Breast epithelium (tissue), 4 donors: Measurements from ENCODE around the gene VEGFB. TPM values are rescaled to one million over a fixed set of nuclear protein-coding genes. Genes with fewer than 3 reads are reported as not detected.

Experiments
- DNase-seq, 2 donors: peaks; one replicate each; pipeline ENCODE4 v3.0.0-alpha.2; 2019; ENCODE audit warnings: low spot score in 2 of 2
- H3K27ac ChIP-seq, 2 donors: fragments of 200-600 bp; sonication (generic) in 1 of 2; one replicate each; pipeline ENCODE4 v1.5.1; 2016 to 2019; ENCODE audit warnings: mild to moderate bottlenecking in 1 of 2
- H3K27me3 ChIP-seq, 2 donors: fragments of 200-600 bp; sonication (generic) in 1 of 2; one replicate each; pipeline versions ENCODE4 v1.5.1 to v1.6.0; 2017 to 2019; ENCODE audit warnings: control low read depth in 1 of 2, mild to moderate bottlenecking in 1 of 2
- H3K36me3 ChIP-seq: fragments of 200-600 bp; one replicate; pipeline ENCODE4 v1.5.1; 2019
- H3K4me1 ChIP-seq, 2 donors: fragments of 200-600 bp; sonication (generic); one replicate each; pipeline ENCODE4 v1.5.1; 2016 to 2019; ENCODE audit warnings: control low read depth in 1 of 2
- H3K4me3 ChIP-seq, 3 donors: fragments of 200-600 bp; sonication (generic); 1 replicate in 2 of 3; 2 replicates in 1 of 3; pipeline ENCODE4 v1.5.1; 2016 to 2019; ENCODE audit warnings: mild to moderate bottlenecking in 3 of 3, moderate library complexity in 2 of 3
- H3K9me3 ChIP-seq, 2 donors: fragments of 200-600 bp; sonication (generic) in 1 of 2; one replicate each; pipeline ENCODE4 v1.5.1; 2016 to 2019; ENCODE audit warnings: control low read depth in 1 of 2
- POLR2A ChIP-seq: fragments of 450-650 bp; IDR thresholded peaks from one replicate; pipeline ENCODE4 v1.6.1; 2016; ENCODE audit warnings: antibody characterized with exemption, mild to moderate bottlenecking, moderate library complexity
- POLR2AphosphoS5 ChIP-seq, 3 donors: sonication (generic); formaldehyde crosslinking; IDR thresholded peaks; one replicate each; pipeline ENCODE4 v1.6.1; 2017; ENCODE audit warnings: antibody characterized with exemption in 3 of 3
- intact Hi-C: fragments of 100-400 bp; cut with DNase I; formaldehyde crosslinking; loops from one replicate; pipeline ENCODE4 v1.15.1; 2023; ENCODE audit warnings: low total_unique reads
- total RNA-seq, 3 donors: library from RNA; depleted of rRNA; stranded (reverse); fragments of >200 nt; gene quantifications; one replicate each; pipeline ENCODE4 v1.1.0, GENCODE V29; 2016
- TF ChIP-seq, protein P1 (sequence below), 3 donors: fragments of 450-650 bp; IDR thresholded peaks; one replicate each; pipeline ENCODE4 v1.5.1; 2016 to 2017; ENCODE audit warnings: antibody characterized with exemption in 3 of 3, mild to moderate bottlenecking in 3 of 3, moderate library complexity in 3 of 3

The VEGFB gene
- total RNA-seq, 3 donors from 2014 or later = 45.1 to 223 (median 53.4) TPM

DNA sequence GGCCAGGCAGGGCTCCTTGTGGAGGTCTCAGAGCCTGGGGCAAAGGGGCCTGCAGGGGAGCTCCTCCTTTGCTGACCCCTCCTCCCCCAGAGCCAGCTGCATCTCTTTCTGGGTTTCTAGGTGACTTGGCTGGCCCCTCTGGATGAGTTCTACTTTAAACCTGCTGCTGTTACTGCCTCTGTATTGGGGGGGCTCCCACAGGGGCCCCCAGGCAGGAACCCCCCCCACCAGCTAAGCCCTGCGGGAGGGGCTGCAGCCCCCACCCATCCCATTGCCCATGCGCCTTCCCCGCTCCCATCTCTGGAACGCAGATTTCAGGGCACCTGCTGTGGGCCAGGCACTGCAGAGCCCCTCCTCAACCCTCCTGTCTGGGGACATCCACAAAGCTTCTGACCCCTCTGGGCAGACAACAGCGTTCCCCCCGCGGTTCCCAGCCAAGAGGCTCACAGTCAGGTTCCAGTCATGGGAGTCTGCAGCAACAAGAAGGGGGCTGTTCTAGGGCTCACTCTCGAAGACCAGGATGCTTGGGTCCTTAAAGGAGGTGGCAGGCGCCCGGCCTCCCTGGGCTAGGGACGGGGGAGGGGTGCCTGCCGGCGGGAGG lies 16.1 kb downstream of the VEGFB start:
- Histone ChIP-seq H3K27ac (no peak overlapping the region), H3K4me1 (peaks cover 13 to 14% of the 10 kb centered on the region in 2 donors), H3K4me3 (peak overlapping the region; percentile 73 to 84 (median 75))

DNA sequence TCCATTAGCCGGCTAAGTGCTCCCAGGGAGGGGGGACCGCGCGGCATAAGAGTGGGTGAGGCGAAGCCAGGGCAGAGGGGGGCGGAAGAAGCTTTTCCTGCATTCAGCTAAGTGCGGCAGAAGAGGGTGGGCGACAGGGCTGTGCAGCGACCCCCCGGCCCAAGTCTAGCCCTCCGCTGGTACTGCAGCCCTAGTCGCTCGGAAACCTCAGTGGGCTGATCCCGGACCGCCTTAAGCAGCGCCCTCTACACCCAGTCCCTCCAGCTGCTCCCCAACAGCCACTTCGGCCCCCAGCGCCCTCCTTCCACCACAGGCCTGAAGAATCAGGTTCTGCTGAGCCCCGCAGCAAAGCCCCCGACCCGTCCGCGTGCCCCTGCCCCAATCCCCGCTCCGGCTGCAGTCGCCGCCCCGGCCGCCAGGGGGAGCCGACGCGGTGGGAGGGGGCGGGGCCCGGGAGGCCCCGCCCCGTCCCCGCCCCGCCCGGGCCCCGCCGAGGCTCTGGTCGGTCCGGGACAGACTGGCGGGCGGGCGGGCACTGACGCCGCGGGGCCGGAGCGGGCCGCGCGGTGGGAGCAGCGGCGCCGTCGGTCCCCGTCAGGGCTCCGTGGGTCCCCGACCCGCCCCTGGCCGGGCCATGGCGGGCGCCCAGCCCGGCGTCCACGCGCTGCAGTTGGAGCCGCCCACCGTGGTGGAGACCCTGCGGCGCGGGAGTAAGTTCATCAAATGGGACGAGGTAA lies 16.8 kb downstream of the VEGFB start, which contains the start of gene PLCB3:
TSS of gene PLCB3 (plus strand) at position 515 of the 737 bp plus-strand sequence. CDS start at position 635, 120 bp downstream.
- H3K27ac ChIP-seq = peak within 1 kb of the TSS; percentile 57 to 70
- TF ChIP-seq, protein P1, sequence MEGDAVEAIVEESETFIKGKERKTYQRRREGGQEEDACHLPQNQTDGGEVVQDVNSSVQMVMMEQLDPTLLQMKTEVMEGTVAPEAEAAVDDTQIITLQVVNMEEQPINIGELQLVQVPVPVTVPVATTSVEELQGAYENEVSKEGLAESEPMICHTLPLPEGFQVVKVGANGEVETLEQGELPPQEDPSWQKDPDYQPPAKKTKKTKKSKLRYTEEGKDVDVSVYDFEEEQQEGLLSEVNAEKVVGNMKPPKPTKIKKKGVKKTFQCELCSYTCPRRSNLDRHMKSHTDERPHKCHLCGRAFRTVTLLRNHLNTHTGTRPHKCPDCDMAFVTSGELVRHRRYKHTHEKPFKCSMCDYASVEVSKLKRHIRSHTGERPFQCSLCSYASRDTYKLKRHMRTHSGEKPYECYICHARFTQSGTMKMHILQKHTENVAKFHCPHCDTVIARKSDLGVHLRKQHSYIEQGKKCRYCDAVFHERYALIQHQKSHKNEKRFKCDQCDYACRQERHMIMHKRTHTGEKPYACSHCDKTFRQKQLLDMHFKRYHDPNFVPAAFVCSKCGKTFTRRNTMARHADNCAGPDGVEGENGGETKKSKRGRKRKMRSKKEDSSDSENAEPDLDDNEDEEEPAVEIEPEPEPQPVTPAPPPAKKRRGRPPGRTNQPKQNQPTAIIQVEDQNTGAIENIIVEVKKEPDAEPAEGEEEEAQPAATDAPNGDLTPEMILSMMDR (IDR thresholded peaks at IDR 0.05) = peak; percentile 71 to 90 (median 72)
- no peak for TF ChIP-seq POLR2A
- no peaks in the 10 kb centered on the region for H3K27me3 ChIP-seq
- intact Hi-C loops = no loop called here
- peaks cover 9 to 14% of the 10 kb centered on the region in 2 donors for H3K4me1 ChIP-seq
- no peaks in the 10 kb centered on the region for H3K36me3 ChIP-seq
- H3K4me3 ChIP-seq = peak within 1 kb of the TSS; percentile 73 to 84 (median 75)
- no peak for DNase-seq
- no peaks in the 10 kb centered on the region for H3K9me3 ChIP-seq

More for the DNA sequence above, 16.1 kb downstream of the VEGFB start:
- Histone ChIP-seq H3K9me3 (no peaks in the 10 kb centered on the region), H3K36me3 (no peaks in the 10 kb centered on the region), H3K27me3 (no peaks in the 10 kb centered on the region)
- no peak for DNase-seq
- intact Hi-C loops = no loop called here
- TF ChIP-seq POLR2AphosphoS5 (IDR thresholded peaks at IDR 0.05) = no peak
- TF ChIP-seq POLR2A = no peak
- TF ChIP-seq, protein P1 (IDR thresholded peaks at IDR 0.05) = no peak

GRCh38 chr11:64251753-64252002 lies 17.3 kb downstream of the VEGFB start:
- peaks cover 9 to 14% of the 10 kb centered on the region in 2 donors for H3K4me1 ChIP-seq
- H3K36me3 ChIP-seq = no peaks in the 10 kb centered on the region
- TF ChIP-seq POLR2AphosphoS5 (IDR thresholded peaks at IDR 0.05) (no peak), POLR2A (no peak)
- TF ChIP-seq, protein P1 (IDR thresholded peaks at IDR 0.05) = no peak
- no peaks in the 10 kb centered on the region for H3K9me3 ChIP-seq
- no peaks in the 10 kb centered on the region for H3K27me3 ChIP-seq
- H3K27ac ChIP-seq = peak overlapping the region; percentile 57 to 70
- intact Hi-C loops = no loop called here
- H3K4me3 ChIP-seq = peak overlapping the region; percentile 73 to 84 (median 75)
- DNase-seq = no peak

DNA sequence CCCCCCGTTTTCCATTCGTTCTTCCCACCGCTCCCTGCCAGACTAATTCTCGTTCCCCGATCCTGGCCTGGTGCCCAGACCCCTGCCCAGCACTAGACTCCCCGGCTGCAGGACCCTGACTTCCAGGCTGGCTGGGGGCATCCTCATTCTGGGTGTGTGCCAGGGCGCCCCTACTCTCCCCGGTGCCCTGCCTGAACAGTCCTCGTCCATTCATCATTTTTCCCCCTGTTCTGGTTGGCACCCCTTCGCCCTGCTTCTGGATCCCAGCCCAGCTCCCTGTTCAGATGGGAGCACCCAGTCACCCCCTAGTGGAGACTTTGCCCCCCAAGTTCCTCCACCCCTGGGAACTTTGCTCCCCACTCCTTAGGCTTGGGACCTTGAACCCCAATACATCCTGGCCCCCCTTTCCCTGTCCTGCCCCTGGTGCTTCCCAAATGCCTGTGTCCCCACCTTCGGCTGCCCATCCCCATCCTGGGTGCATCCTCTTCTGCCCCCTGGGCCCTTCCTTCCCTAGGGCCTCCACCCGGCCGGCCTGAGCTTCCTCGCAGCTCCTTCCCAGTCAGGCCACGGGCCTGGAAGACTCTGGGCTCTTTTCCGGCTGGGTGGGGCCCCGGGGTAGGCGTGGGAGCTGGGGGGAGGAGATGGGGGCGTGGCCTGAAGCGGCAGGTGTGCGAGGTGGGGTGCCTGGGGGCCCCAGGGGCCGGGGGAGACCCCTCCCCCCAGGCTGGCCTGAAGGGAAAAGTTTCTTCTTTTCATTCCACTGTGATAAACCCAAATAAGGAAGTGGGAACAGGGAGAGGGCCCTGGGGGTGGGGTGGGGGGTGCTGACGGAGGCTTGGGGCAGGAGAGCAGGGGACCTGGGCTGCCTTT lies 17.9 kb downstream of the VEGFB start:
- TF ChIP-seq POLR2A (no peak), POLR2AphosphoS5 (IDR thresholded peaks at IDR 0.05) (no peak)
- TF ChIP-seq, protein P1 (IDR thresholded peaks at IDR 0.05) = peak in 1 of 3 donors; percentile 27
- H3K4me1 ChIP-seq = peaks cover 9 to 14% of the 10 kb centered on the region in 2 donors
- H3K36me3 ChIP-seq = no peaks in the 10 kb centered on the region
- no peaks in the 10 kb centered on the region for H3K27me3 ChIP-seq
- intact Hi-C loops = no loop called here
- peak overlapping the region; percentile 73 to 84 (median 75) for H3K4me3 ChIP-seq
- H3K27ac ChIP-seq = peak overlapping the region in 1 of 2 donors; percentile 57
- no peak for DNase-seq
- no peaks in the 10 kb centered on the region for H3K9me3 ChIP-seq
